ENCODE measurements around the gene FAM83G.
"Not testable (repeated sequence)": the region's sequence is repeated elsewhere in the genome, so short reads cannot be mapped to it uniquely, and the experiment has no call there.

Gene FAM83G

DNA sequence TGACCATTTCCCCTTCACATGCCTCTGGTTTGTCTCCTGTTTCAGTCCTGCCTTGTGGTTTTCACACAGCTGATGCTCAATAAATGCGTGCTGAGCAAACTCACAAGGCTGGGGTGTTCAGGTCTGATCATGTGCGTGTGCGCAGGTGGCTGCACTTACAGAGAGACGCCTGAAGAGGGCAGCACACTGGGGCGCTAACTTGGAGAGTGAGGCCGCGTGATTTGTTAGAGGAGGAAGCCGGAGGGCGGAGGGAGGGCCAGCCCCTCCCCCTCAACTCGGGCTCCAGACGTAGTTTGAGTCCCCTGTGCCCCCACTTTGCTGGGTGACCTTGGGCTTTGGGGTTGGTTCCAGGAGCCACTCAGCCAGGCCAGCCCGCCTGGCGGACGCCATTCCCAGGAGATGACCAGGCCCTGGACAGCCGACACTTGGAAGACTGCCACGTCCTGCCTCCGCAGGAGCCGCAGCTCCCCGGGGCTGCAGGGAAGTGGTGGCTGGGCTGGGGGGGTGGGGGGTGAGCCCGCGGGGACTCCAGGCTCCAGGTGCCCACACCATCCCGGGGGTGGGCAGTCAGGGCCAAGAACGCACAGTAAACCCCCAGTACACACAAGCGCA lies 27.9 kb upstream of the FAM83G start:
- not testable (repeated sequence) for H3K27ac ChIP-seq; H3K4me3 ChIP-seq; H3K36me3 ChIP-seq (ENCODE audit: insufficient read depth, low read length); H3K9ac ChIP-seq (ENCODE audit: insufficient read length); DNase-seq (ENCODE audit: low read depth, low spot score); H3K9me3 ChIP-seq (ENCODE audit: low read depth, low read length)

DNA sequence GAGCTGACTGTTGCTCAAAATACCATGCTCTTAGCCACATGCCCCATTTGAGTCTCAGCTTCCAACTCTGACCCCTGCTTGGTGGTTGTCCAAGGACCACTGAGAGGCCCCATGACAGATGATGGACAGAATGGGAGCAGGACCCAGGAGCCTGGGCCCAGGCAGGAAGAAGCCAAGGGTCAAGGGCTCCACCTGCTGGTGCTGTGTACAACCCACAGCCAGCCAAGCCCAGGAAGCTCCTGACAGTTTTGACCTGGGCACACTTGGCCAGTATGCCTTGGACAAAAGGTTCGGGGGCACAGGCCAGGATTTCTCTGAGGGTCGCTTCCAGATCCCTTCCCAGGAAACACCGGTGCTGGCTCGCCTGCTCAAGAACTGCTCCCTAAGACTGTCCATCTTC lies 27.2 kb upstream of the FAM83G start:
- DNase-seq (ENCODE audit: low read depth, low spot score); H3K27ac ChIP-seq; H3K36me3 ChIP-seq (ENCODE audit: insufficient read depth, low read length); H3K9me3 ChIP-seq (ENCODE audit: low read depth, low read length); H3K9ac ChIP-seq (ENCODE audit: insufficient read length); H3K4me3 ChIP-seq: not testable (repeated sequence)

DNA sequence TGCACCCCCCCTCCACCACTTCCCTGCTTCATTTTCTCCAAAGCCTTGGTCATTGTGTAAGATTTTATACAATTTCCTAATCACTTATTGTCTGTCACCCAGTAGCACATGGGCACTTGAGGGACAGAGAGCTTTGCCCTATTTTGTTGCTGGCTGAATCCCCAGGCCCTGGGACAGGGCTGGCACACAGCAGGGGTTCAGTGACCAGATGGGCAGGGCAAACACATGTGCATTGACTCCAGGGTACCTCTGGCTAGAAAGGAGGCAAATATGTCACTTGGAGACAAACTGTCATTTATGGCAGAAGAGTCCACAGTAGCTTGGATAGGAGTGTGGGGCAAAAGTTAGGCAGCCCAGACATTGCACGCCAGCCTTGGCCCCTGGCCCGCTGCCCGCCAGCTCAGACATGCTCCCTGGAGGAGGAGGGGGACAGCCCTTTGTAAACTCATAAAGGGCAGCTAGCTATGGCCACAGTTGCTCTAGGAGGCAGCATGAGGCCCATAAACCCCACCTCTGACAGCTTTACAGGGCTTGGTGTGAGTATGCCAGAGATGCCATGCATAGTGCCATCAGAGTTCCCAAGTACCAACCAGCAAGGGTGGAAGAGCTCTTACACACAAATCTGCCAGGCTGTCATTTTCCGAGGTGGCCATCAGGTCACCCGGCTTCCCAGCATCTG lies 26.3 kb upstream of the FAM83G start:
- H3K36me3 ChIP-seq (ENCODE audit: insufficient read depth, low read length); H3K9ac ChIP-seq (ENCODE audit: insufficient read length); H3K27ac ChIP-seq; H3K4me3 ChIP-seq; H3K9me3 ChIP-seq (ENCODE audit: low read depth, low read length); DNase-seq (ENCODE audit: low read depth, low spot score): not testable (repeated sequence)

DNA sequence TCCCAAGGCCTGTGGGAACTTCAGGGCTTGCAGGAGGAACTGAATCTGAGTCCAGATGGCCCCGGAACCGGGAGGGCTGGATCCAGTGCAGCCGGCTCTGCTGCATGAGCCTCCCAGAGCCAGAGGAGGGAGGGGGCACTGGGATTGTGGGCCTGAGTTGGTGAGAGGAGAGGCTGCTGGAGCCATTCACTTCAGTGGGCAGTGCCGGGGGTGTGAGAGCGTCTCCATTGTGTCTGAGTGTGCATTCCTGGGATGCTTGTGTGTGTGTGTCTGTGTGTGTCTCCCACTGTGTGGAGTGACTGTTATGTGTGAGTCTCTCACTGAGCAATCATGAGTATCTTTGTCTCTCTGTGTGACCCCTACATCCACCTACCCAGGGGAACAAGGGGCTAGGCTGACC lies 25.2 kb upstream of the FAM83G start:
- H3K27ac ChIP-seq; DNase-seq (ENCODE audit: low read depth, low spot score); H3K9ac ChIP-seq (ENCODE audit: insufficient read length); H3K4me3 ChIP-seq; H3K9me3 ChIP-seq (ENCODE audit: low read depth, low read length); H3K36me3 ChIP-seq (ENCODE audit: insufficient read depth, low read length): not testable (repeated sequence)

DNA sequence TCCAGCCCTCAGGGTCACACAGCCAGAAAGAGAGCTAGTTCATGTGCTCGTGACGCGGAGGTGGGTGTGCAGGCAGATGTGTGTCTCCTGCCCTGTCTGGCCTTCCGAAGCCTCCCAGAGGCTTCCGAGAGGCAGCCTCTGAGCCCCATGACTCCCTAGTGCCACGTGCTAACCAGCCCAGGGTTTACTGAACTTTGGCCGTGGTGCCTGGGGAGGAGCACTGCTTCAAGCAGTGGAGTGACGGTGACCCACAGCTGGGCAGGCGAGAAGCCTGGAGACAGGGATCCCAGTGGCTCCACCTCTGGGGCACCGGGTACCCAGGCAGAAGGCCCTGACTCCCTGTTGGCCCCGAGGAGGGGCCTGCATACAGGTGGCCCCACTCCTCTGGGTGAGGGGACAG lies 24.1 kb upstream of the FAM83G start:
- DNase-seq (ENCODE audit: low read depth, low spot score); H3K4me3 ChIP-seq; H3K9me3 ChIP-seq (ENCODE audit: low read depth, low read length); H3K9ac ChIP-seq (ENCODE audit: insufficient read length); H3K27ac ChIP-seq; H3K36me3 ChIP-seq (ENCODE audit: insufficient read depth, low read length): not testable (repeated sequence)

DNA sequence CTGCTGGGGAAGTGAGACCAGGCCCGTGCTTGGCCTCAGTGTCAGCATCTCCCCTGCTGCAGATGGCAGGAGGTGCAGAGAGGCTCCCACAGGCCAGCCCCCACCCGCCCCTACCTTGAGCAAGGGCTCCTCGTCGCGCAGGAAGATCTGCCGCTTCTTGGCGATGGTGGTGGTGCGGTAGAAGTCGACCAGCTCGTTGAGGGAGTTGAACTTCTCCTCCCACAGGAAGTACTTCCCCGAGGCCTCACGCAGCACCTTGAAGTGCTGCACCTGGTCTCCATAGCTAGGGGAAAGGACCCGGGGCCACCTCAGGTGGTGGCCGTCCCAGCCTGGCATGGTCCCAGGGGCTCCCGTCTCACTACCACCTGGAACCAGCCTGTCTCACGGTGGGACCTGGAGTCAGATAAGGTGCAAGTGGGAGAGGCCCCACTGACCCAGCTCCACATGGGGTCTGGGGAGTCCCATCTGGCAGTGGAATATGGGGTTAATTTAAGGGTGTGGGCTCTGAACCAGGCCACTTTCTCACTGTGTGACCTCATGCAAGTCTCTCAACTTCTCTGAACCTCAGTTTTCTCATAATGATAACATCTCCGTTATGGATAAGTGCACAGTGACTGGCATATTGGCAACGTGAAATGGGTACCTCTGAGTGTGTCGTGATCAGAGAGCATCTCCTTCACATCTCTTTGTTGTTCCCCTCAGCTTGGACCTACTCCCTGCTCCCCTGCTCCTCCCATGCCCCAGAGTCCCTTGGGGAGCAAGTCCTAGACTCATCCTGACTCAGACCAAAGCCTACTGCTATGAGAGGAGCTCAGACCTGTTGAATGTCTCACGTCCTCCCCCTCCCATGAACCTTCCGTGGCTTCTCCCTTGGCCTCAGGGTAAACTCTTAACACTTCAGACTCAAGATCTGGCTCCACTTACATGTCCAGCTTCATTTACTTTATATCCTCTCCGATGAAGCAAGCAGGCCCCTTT lies 19.8 kb upstream of the FAM83G start:
- DNase-seq (ENCODE audit: low read depth, low spot score) = no peak
- TF ChIP-seq EZH2 (IDR thresholded peaks at IDR 0.05) (no peak), FOXP2 (optimal IDR thresholded peaks at IDR 0.05; ENCODE audit: control extremely low read depth, extremely low read length, insufficient read depth) (no peak), POLR2AphosphoS5 (IDR thresholded peaks at IDR 0.05; ENCODE audit: borderline replicate concordance, low read depth, low read length) (no peak)
- Histone ChIP-seq H3K4me3 (no peak overlapping the region), H3K9me3 (ENCODE audit: low read depth, low read length) (no peaks in the 10 kb centered on the region), H3K36me3 (ENCODE audit: insufficient read depth, low read length) (no peaks in the 10 kb centered on the region), H3K27ac (no peak overlapping the region), H3K9ac (ENCODE audit: insufficient read length) (no peak overlapping the region)

DNA sequence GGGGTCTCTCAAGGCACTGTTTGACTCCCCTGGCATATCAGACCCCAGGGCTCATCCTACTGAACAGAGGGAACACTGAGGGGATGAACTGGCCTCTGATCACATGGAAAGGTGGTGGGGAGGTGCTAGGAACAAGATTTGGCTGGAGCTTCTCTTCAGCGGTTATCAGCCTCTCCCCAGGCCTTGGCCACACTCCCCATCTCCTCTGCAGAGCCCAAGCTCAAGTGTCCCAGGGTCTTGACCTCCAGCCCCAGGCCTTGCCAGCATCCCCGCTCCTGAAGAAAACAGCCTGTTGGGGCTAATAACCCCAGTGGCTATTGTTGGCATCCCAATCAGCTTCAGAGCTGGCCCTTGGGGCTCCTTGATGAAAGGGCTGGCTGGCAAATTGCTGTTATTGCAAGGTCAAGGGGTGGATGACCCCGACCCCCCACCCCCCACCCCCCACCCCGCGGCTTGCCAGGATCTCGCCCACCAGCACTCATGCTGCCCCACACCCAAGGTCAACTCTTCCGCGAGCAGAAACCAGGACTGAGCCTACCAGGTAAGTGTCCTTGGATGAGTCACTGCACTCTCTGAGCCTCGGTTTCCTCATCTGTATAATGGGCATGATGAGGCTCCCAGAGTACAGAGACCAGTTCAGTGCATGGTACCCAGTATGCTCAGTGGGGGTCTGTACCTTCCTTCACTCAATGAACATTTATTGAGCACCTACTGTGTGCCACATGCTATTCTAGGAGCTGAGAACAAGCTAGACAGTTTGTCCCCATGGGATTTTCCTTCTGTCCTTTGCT lies 18.8 kb upstream of the FAM83G start:
- Histone ChIP-seq H3K27ac (no peak overlapping the region), H3K4me3 (no peak overlapping the region), H3K9me3 (ENCODE audit: low read depth, low read length) (no peaks in the 10 kb centered on the region), H3K36me3 (ENCODE audit: insufficient read depth, low read length) (no peaks in the 10 kb centered on the region), H3K9ac (ENCODE audit: insufficient read length) (no peak overlapping the region)
- TF ChIP-seq POLR2AphosphoS5 (IDR thresholded peaks at IDR 0.05; ENCODE audit: borderline replicate concordance, low read depth, low read length) (no peak), EZH2 (IDR thresholded peaks at IDR 0.05) (no peak), FOXP2 (optimal IDR thresholded peaks at IDR 0.05; ENCODE audit: control extremely low read depth, extremely low read length, insufficient read depth) (no peak)
- DNase-seq (ENCODE audit: low read depth, low spot score) = no peak

DNA sequence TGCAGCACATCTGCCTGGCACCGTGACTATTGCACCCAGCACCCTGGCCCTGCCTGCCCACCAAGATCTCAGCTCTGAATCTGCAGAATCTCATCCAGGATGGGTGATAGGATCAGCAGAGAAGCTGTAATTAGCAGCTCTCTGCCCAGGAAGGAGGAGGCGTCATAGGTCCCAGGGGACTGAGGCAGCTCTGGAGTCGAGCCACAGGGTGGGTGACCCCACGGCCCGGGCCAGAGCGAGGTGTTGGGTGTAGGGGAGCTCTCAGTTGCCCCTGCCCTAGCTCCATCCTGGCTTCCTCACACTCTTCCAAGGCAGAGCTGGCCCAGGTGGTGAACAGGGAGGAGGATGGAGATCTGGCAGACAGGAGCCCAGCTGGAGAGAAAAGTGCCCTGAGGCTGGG lies 18.2 kb upstream of the FAM83G start:
- TF ChIP-seq FOXP2 (optimal IDR thresholded peaks at IDR 0.05; ENCODE audit: control extremely low read depth, extremely low read length, insufficient read depth) (no peak), POLR2AphosphoS5 (IDR thresholded peaks at IDR 0.05; ENCODE audit: borderline replicate concordance, low read depth, low read length) (no peak)
- H3K9ac ChIP-seq (ENCODE audit: insufficient read length) = no peak overlapping the region
- no peaks in the 10 kb centered on the region for H3K36me3 ChIP-seq (ENCODE audit: insufficient read depth, low read length)
- no peak for DNase-seq (ENCODE audit: low read depth, low spot score)
- no peak overlapping the region for H3K27ac ChIP-seq
- H3K9me3 ChIP-seq (ENCODE audit: low read depth, low read length) = no peaks in the 10 kb centered on the region
- H3K4me3 ChIP-seq = no peak overlapping the region

DNA sequence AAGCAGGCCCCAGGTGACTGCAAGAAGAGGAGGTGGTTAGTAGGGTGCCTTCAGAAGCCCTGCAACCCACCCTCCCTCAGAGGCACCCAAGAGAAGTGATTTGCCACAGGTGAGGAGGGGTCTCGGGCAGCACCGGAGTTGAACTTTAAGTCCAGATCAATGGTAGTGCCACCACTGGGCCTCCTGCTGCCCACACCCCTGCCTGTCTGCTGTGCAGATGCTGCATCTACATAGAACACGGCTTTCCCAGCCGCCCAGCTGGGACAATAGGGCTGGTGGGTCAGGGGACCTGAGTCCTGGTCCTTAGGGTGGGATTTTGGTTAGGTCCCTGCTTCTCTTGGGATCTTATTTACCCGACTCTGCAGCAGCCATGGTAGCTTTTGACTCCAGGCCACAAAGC lies 17.6 kb upstream of the FAM83G start:
- Histone ChIP-seq H3K9me3 (ENCODE audit: low read depth, low read length) (no peaks in the 10 kb centered on the region), H3K9ac (ENCODE audit: insufficient read length) (no peak overlapping the region), H3K4me3 (no peak overlapping the region), H3K36me3 (ENCODE audit: insufficient read depth, low read length) (no peaks in the 10 kb centered on the region), H3K27ac (no peak overlapping the region)
- no peak for DNase-seq (ENCODE audit: low read depth, low spot score)
- TF ChIP-seq POLR2AphosphoS5 (IDR thresholded peaks at IDR 0.05; ENCODE audit: borderline replicate concordance, low read depth, low read length) = no peak
